Head of caudate nucleus (tissue), 42 donors: ENCODE results near the gene MAP3K9.

Source experiments
- DNase-seq, 42 donors: peaks; one replicate each; pipeline versions ENCODE4 v3.0.0 to v3.0.0-alpha.2; 2020 to 2021; ENCODE audit warnings: mixed read lengths in 7 of 42
- intact Hi-C: fragments of 100-400 bp; cut with DNase I; formaldehyde crosslinking; loops from one replicate; pipeline ENCODE4 v1.15.0; 2022

MAP3K9 gene

DNA sequence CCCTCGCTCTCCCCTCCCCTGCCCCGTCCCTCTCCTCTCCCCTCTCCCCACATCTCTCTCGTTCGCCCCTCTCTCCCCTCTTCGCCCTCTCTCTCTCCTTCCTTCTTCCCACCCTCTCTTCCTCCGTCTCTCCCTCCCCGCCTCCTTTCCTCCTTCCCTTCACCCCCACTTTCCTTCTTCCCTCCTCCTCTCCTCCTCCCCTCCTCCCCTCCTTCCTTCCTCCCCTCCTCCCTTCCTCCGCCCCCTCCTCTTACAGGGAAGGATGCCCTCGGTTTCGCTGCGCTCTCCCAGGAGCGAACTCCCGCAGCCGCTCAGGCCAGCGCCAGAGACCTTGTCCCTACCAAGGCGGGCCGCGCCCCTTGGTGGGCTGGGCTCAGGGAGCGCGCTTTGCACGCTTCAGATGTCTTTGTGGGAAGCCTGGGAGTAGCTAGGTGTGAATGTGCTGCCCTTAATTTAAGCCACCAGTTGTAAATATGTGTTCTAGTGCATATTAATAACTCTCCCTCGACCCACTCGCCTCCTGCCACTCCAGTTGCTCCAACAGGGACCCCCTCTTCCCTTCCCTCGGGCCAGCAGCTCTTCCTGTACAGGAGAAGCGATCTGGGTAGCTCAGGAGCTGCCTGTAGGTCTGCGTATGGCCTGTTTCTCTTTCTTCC is 13.3 kb upstream of the MAP3K9 start:
- DNase-seq, result peak in 31 of 42 donors; percentile 11 to 64 (median 39)
- intact Hi-C loops, result loop anchor here (5.0 kb wide), 2 partner anchors 85 to 150 kb away; partner anchors contain the start of gene PCNX1

GRCh38 chr14:70821584-70822529 is 12.5 kb upstream of the MAP3K9 start:
- peak in 40 of 42 donors; percentile 37 to 89 (median 68) for DNase-seq
- intact Hi-C loops, result loop anchor here (5.0 kb wide), 2 partner anchors 85 to 150 kb away; partner anchors contain the start of gene PCNX1

- intact Hi-C loops, result no loop called here
- no peak for DNase-seq
These were observed 7.2 kb upstream of the MAP3K9 start for GRCh38 chr14:70816525-70816924.

GRCh38 chr14:70814466-70814865 is 5.2 kb upstream of the MAP3K9 start:
- intact Hi-C loops, result no loop called here

DNA sequence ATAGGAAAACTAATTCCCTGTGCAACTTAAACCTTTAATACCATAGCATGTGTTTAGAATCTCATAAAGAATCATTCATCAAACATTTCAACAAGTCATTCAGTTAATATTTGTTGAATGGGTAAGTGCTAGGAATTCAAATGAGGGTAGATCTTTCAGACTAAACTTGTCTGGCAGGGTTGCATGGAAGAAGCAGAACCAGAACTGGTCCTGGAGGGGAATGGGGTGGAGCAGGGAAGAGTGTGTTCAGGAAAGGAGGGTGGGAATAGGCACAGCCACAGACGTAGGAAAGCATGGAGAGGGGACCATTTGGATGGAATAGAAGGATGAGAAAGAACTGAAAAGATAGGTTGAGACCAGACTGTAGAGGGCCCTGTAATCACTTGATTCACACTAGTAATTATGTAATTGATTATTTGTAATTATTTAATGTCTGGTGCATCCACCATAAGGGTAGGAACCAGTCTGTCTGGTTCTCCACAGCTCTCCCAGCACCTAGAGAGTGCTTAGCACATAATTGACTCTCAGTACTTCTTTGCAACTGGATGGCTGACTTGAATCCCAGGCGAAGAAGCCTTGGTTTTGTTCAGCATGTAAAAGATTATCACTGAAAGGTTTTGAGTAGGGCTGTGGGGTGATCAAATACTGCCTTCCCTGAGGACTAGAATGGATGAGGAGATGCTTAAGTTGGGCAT is 3.0 kb upstream of the MAP3K9 start:
- intact Hi-C loops, result no loop called here
- DNase-seq, result no peak

More at GRCh38 chr14:70814466-70814865, 5.2 kb upstream of the MAP3K9 start:
- no peak for DNase-seq

DNA sequence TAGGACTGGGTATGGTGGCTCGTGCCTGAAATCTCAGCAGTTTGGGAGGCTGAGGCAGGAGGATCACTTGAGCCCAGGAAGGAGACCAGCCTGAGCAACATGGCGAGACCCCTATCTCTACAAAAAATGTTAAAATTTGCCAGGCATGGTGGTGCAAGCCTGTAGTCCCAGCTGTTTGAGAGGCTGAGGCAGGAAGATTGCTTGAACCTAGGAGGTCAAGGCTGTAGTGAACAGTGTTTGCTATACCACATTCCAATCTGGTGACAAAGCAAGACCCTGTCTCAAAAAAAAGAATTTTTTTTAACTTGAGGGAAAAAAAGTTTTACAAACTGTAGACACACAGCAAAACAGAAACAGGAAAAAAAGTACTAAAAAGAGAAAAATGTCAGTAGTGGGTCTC is 2.3 kb upstream of the MAP3K9 start:
- intact Hi-C loops, result no loop called here
- no peak for DNase-seq

DNA sequence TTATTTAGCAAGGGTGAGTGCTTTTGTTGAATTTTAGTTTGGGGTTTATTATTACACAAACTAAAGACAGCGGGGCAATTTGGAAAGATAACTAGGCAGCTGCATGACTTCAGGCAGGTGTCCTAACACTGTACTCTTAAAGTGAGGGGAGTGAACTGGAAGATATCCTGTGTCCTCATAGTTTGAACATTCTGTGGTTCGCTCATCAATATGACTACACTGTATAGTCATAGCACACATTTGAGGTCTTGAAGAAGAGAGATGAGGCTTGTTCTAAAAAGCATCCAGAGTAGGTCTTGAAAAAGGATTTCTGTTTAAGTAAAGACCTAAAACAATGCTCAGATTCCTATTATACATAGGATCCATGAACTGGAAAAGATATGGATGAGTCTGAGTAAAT is 1.7 kb upstream of the MAP3K9 start:
- intact Hi-C loops, result no loop called here
- no peak for DNase-seq

DNA sequence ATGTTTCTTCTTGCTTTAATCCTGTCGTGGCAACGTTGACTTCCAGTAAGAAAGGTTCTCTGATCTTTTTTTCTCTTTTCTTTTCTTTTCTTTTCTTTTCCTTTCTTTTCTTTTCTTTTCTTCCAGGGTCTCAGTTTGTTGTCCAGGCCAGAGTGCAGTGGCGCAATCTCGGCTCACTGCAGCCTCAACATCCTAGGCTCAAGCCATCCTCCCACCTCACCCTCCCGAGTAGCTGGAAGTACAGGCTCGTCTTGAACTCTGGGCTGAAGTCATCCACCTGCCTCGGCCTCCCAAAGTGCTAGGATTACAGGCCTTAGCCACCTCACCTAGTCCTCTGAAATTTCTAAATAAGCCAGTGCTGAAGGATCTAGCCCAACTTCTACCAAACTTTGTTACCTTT is 1.3 kb upstream of the MAP3K9 start:
- DNase-seq, result no peak
- intact Hi-C loops, result no loop called here

GRCh38 chr14:70808416-70809224 is 693 bp downstream of the MAP3K9 start:
- DNase-seq, result peak in 23 of 42 donors; percentile 7 to 53 (median 23)
- intact Hi-C loops, result no loop called here

- peak in 22 of 42 donors; percentile 14 to 66 (median 31) for DNase-seq
- intact Hi-C loops, result no loop called here
These were observed 1.4 kb downstream of the MAP3K9 start for GRCh38 chr14:70807898-70808415.

- intact Hi-C loops, result no loop called here
These were observed 4.7 kb downstream of the MAP3K9 start for GRCh38 chr14:70804556-70805162.

GRCh38 chr14:70803321-70804310 is 5.7 kb downstream of the MAP3K9 start:
- intact Hi-C loops, result no loop called here
- DNase-seq, result no peak

More at GRCh38 chr14:70804556-70805162, 4.7 kb downstream of the MAP3K9 start:
- DNase-seq, result no peak

- no peak for DNase-seq
- intact Hi-C loops, result no loop called here
These were observed 6.9 kb downstream of the MAP3K9 start for GRCh38 chr14:70802379-70802778.

DNA sequence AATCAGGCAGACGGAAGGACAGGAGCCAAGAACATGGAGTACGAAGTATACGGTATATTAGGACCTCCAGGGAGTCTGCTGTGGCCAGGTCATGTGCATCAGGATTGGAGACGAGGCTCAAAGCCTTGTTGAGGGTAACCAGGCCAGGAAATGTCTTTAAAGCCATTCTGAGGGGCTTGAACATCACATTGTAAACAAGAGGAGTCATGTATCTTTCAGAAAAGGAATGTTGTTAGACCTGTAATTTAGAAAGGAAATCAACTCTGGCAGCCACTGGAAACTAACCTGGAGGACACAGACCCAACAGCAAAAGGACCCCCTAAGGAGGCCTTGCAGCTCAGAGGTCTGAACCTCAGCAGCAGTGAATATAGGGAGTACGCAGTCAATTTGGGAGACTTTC is 7.5 kb downstream of the MAP3K9 start:
- DNase-seq, result no peak
- intact Hi-C loops, result no loop called here

- no peak for DNase-seq
- intact Hi-C loops, result no loop called here
These were observed 12.8 kb downstream of the MAP3K9 start for GRCh38 chr14:70796551-70796950.

GRCh38 chr14:70794294-70794693 is 15.0 kb downstream of the MAP3K9 start:
- no peak for DNase-seq
- intact Hi-C loops, result no loop called here

DNA sequence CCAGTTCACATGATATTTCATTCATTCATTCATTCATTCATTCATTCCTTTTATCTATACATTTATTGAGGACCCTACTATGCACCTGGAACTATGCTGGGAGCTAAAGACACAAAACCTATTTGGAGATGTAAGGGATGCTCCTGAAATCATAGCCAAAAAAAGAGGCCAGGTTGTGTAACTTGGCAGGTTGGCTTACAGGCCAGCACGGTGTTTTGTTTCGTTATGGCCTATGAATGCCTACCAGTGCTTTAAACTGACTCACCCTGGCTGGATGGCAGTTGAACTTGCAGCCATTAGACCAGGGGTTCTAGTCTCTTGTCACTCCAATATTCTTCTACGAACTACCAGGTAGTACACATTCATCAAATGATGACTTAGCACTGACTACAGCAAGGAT is 15.7 kb downstream of the MAP3K9 start:
- no peak for DNase-seq
- intact Hi-C loops, result no loop called here
